NCI-H524 (cell line): Measurements from ENCODE around the gene ANKRD10.

ENCODE experiments used
- DNase-seq, 2 experiments: peaks; one replicate each; lab custom pipeline; 2025; lab: John Stamatoyannopoulos, UW

ANKRD10 gene

DNA sequence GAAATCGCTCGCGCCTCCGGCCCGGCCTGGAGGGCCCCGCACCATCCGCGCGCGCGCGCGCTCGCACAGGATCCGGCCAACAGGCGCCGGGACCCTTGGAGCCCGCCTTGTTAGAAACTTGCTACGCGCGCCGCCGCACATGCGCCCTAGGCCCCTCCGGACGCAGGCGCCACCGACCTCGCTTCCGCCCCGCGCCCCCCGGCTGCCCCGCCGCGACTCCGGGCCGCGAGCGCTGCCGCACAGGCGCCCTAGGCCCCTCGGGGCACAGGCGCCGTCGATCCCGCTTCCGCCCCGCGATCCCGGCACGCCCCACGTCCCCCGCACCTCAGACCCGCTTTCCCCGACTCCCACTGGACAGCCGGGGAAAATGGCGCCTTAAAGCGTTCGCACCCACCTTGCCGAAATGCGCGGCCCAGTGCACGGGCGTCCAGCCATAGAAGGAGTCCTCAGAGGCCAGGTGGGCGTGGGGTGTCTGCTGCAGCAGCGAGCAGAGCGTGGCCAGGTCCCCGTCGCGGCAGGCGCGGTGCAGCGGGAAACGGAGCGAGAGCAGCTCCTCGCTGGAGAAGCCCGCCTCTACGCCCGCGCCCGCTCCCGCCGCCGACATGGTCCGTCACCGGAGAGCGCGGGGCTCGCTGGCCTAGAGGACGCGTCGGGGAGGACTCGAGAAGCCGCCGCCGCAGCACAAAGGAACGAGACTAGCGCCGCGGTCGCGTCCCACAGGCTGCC, 375 bp downstream of the ANKRD10 start:
- DNase-seq: peak; percentile 59 to 77

GRCh38 chr13:110914081-110914330, 863 bp downstream of the ANKRD10 start:
- no peak for DNase-seq

GRCh38 chr13:110913322-110914080, 1.4 kb downstream of the ANKRD10 start:
- DNase-seq: no peak

- no peak for DNase-seq
These were observed 2.2 kb downstream of the ANKRD10 start for GRCh38 chr13:110912651-110913051.

DNA sequence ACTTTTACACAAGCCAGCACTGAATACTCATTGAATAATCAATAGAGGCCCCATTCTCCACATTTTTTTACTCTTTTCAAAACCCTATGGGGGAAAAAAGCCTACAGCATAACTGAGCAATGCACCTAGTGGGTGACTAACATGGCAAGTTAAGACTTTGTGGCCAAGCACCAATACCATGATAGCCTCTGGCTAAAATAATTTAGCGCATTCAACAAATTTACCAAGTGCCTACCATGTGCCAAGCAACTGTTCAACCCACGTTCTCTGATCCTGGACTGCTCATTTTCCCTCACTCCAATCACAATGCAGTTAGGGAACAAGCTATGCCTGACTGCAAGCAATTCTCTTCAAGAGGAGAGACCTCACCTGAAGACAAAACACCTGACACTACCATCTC, 3.0 kb downstream of the ANKRD10 start:
- DNase-seq: no peak

GRCh38 chr13:110910013-110910890, 4.6 kb downstream of the ANKRD10 start:
- DNase-seq: no peak

DNA sequence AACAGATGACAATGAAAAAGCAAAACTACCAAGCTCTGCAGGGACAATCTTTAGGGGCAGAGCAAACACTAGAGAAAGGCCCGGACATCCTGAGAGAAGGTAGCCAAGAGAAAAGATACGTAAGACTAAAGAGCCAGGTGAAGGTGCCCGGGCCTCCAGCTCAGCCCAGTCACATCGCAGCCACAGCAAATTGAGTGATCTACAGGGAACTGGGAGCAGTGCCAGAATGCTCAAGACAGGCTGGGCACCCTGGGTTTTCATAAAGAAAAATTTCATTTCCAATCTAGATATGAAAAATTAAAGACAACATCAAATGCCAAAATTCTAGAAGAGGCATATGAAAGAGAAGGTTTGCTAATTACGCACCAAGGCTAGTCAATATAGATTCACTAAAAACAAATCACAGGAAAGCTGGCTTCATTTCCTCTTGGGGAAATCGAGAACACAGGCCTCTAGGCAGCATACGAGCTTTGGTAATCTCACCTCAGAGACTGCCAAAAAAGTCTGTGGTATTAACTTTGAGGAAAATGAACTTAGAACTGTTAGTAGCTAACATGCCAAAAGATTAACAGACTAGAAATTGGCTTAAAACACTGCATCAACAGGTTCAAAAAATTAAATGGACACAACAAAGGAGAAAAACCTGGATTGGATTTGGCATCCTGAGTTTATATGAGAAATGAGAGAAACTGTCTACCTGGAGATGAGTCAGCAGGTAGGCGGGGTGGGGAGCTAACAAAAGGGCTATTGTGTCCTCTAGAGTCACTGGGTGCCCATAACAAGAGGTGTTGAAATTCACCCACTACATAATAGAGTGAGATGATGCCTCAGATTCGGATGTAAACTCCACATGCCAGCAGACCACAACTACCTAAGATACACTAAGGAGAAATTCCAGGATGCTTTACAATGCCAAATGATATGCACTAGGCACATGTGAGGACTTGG, 6.6 kb downstream of the ANKRD10 start:
- DNase-seq: no peak

- DNase-seq: no peak
These were observed 7.6 kb downstream of the ANKRD10 start for GRCh38 chr13:110907301-110907700.

DNA sequence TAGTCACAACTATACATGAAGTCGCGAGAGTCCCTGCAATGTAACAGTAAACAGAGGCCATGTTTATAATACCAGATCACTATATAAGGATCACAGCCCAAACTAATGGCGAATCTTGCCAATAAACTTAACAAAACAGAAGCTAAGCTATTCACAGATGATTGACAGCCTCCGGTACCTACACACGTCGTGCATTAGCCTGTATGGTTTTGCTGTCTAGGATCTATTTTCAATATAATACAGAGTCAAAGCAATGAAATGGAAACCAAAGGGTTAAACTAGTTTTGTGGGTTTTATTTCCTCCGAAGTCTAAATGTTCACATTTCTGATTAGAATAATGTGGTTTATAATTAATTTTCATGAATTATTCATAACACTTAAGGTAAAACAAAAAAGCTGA, 10.1 kb downstream of the ANKRD10 start:
- DNase-seq: no peak

GRCh38 chr13:110902370-110902769, 12.5 kb downstream of the ANKRD10 start:
- DNase-seq: no peak

GRCh38 chr13:110897521-110897920, 17.3 kb downstream of the ANKRD10 start:
- DNase-seq: no peak

DNA sequence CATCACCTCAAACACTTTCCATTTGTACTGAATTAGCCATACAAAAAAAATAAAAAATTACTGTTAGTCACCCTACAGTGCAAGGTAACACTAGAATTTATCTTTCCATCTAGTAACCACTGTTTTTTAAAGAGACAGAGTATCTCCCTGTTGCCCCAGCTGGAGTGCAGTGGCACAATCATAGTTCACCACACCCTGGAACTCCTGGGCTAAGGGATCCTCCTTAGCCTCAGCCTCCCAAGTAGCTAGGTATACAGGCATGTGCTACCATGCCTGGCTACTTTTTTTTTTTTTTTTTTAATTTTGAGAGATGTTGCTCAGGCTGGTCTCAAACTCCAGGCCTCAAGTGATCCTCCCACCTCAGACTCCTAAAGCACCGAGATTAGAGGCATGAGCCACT, 17.9 kb downstream of the ANKRD10 start:
- DNase-seq: no peak

DNA sequence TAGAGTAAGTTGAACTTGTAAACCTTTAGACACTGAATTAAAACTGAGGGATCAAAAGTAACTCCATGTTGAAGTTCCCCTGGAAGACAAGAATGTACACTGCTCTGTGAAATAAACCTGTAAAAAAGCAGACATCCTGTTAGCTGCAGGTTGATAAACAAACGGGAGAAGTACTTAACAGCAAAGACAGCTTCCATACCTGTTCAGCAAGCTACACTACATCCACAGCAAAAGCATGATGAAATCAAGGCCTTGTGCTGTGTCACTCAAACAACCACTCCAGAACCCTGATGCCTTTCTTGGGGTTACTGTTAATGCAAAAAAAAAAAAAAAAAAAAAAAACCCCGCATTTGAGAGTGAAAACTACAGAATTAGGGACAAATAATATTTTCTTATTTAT, 20.8 kb downstream of the ANKRD10 start:
- no peak for DNase-seq

DNA sequence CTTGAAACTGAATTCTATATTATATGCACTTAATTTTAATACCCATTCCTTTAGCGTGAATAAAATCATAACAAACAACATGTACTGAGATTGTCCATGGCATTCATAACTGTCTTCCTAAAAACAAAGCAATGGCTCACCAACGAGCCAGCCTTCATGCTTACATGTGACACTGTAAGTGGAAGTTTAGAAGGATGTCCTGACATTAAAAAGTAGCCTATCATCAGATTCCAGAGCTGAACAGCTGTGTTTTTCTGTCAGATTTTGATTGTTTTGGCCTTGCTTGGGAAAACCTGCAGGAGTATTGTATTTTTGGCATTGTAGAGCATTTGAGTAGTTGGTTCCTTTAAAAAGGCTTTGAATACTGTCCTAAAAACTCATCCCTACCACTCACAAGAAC, 21.3 kb downstream of the ANKRD10 start:
- no peak for DNase-seq

DNA sequence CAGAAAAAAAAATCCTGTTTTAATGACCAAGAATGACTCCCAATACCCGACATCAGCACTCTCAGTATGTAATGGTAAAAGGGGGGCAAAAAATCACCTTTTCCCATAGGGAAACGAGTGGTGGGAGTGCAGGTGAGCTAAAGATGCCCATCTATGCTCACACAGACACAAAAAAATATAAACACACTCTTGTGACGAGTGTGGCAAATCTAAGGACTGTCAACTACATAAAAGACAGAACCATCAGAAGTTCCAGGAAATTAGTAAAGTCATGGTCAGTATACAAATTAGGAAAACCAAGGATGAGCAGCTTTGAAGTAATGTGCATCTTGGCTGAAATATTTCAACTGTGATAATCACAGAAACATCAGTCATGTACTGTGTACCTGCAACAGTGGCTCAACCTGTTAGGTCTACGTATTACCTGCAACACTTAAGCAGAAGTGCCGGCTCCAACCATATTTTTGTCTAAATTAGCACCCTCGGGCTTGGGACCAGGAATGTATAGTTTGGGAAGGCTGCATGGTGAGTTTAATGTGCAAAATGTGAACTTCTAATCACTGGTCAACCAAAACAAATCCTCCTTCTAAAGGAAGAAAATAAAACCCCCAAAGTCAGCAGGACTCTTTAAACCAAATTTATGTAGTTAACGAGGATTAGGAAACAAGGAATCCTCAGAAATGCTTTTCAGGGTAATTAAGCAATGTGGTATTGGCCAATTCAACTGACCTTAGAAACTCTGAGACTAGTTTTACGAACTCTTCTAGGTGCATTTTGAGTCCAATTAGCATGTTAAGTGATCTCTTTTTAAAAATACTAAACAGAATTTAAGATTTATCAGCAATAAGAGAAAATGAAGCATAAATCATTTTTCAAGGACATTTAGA, 24.3 kb downstream of the ANKRD10 start:
- DNase-seq: no peak

DNA sequence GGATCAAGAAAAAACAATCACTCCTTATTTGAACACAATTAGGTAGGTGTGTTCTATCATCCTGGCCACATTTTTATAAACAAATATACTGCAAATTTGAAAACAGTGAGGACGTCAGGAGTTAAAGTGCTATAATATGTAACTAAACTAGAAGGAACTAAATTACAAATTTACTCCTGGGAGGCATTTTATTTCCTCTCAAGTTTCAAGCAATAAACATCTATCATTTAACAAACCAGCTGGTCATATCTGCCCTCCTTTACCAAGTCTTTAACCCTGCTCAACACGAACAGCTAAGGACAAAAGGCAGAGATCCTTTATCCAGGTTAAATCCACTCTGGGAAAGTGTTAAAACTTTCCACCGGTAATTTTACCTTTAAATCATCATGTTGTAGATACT, 26.5 kb downstream of the ANKRD10 start:
- no peak for DNase-seq

DNA sequence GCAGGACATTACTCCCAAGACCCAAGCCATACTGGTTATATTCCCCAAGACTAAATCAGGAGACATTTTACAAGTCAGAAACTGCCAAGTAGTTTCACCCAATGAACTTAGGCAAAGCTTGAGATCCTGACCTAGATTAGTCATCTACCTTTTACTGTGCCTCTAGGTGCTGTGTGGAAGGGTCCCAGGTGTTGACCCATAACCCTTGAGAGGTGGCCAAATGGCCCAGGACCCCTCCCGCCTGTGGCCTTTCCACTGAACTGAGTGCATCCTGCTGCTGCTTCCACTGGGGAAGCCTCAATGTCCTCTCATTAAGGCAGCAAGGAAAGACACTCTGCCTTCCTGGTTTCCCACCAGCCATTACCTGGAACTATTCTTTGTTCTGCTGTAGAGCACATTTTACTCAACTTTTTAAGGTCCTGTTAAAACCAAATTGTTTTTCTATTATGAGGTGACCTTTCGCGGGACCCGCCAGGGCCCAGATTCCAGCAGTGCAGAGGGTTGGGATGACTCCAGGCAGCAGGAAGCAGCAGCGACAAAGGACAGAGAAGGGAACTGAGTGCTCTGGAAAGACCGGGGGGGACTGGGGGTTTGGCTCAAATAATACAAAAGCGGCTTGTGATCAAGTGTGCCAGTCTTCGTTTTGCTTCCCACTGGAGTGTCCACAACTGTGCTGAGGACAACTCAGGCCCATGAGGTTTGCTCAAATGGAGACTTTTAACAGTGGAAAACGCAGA, 27.1 kb downstream of the ANKRD10 start:
- no peak for DNase-seq

- DNase-seq: no peak
These were observed 27.8 kb downstream of the ANKRD10 start for GRCh38 chr13:110886870-110887596.
